ENCODE results near the gene MSI2. TPM values are rescaled to one million over a fixed set of nuclear protein-coding genes. Genes with fewer than 3 reads are reported as not detected.
"Not testable (repeated sequence)": the region's sequence is repeated elsewhere in the genome, so short reads cannot be mapped to it uniquely, and the experiment has no call there.

Gene MSI2
- total RNA-seq, 2 experiments from 2014 or later: 65.7 to 71.9 TPM

DNA sequence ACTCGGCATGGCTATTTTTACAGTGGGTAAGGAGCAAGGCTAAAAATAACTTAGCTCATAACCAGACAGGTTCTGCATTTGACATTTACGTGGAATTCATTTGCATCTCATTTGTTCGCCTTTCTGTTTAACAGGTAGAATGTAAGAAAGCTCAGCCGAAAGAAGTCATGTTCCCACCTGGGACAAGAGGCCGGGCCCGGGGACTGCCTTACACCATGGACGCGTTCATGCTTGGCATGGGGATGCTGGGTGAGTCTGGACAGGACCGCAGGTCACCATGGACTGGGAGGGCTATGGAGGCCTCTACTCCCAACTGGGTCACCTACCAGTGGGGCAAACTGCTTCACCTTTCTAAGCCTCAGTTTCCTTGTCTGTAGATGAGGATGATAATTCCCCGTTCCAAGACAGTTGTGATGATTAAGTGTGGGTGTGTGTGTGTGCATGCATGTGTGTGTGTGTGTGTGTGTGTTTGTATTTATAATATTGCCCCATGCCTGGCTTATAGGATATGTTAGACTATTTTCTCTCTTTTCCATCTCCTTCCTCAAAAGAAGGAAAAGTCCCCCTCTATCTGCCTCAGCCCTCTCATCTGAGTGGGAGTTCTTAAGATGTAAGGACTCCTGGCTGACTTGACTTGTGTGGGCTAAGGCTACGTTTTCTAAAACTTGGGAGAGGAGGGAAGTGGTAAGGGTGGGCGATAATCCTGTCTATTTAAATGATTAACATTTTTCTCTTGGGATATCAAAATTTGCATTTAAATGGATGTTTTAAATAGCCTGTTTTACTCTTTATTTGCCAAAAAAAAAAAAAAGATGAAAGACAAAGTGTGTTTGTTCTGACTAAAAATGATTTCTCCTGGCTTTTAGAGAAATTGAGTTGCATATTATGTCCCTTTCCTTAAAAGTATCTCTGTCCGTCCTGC is 359.8 kb downstream of the MSI2 start:
- ChIA-PET CTCF (interaction anchor here (1.2 to 1.6 kb wide), 2 partner anchors 18 to 56 kb away, joined by 4 to 7 read pairs; no protein-coding TSS in a partner anchor), POLR2A (no interaction called here)
- Mint-ChIP-seq H3K9me3 (peaks cover 5% of the 10 kb centered on the region), H3K27ac (no peak overlapping the region), H3K4me1 (ENCODE audit: low read depth) (peaks cover 10% of the 10 kb centered on the region), H3K36me3 (peaks cover 25% of the 10 kb centered on the region), H3K27me3 (no peaks in the 10 kb centered on the region), H3K4me3 (no peak overlapping the region)
- no peak for DNase-seq
- intact Hi-C loops (cut with micrococcal nuclease): no loop called here

GRCh38 chr17:57617218-57617617 is 360.9 kb downstream of the MSI2 start:
- H3K27me3 Mint-ChIP-seq: no peaks in the 10 kb centered on the region
- CTCF ChIA-PET: interaction anchor here (1.1 to 1.2 kb wide), 2 partner anchors 9 to 19 kb away, joined by 3 to 5 read pairs; no protein-coding TSS in a partner anchor
- H3K9me3 Mint-ChIP-seq: peaks cover 5% of the 10 kb centered on the region
- no peak for DNase-seq
- H3K36me3 Mint-ChIP-seq: peaks cover 25% of the 10 kb centered on the region
- no peak overlapping the region for H3K4me3 Mint-ChIP-seq
- intact Hi-C loops (cut with micrococcal nuclease): no loop called here
- POLR2A ChIA-PET: no interaction called here
- peaks cover 10% of the 10 kb centered on the region for H3K4me1 Mint-ChIP-seq (ENCODE audit: low read depth)
- no peak overlapping the region for H3K27ac Mint-ChIP-seq

- Mint-ChIP-seq H3K4me3 (no peak overlapping the region), H3K27ac (no peak overlapping the region), H3K27me3 (no peaks in the 10 kb centered on the region), H3K4me1 (ENCODE audit: low read depth) (peaks cover 23% of the 10 kb centered on the region), H3K9me3 (peaks cover 5% of the 10 kb centered on the region), H3K36me3 (peaks cover 29% of the 10 kb centered on the region)
- ChIA-PET POLR2A (no interaction called here), CTCF (no interaction called here)
- peak; percentile 24 for DNase-seq
- intact Hi-C loops (cut with micrococcal nuclease): no loop called here
Observed at GRCh38 chr17:57619061-57619937, 363.0 kb downstream of the MSI2 start.

- Mint-ChIP-seq H3K27ac (no peak overlapping the region), H3K27me3 (no peaks in the 10 kb centered on the region), H3K36me3 (peaks cover 25% of the 10 kb centered on the region), H3K9me3 (peaks cover 5% of the 10 kb centered on the region), H3K4me1 (ENCODE audit: low read depth) (peaks cover 27% of the 10 kb centered on the region), H3K4me3 (no peak overlapping the region)
- ChIA-PET CTCF (no interaction called here), POLR2A (no interaction called here)
- intact Hi-C loops (cut with micrococcal nuclease): no loop called here
- no peak for DNase-seq
Observed at GRCh38 chr17:57620576-57620975, 364.3 kb downstream of the MSI2 start.

DNA sequence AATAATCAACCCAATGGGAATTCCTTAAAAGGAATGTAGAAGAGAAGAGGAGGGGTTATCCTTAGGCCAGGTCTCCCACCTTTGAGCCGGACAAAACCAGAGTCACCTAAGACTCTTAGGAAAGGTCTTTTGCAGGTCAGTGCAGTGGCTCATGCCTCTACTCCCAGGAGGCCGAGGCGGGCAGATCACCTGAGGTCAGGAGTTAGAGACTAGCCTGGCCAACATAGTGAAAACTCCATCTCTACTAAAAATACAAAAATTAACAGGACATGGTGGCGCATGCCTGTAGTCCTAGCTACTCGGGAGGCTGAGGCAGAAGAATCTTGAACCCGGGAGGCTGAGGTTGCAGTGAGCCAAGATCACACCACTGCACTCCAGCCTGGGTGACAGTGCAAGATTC is 365.5 kb downstream of the MSI2 start:
- POLR2A ChIA-PET; intact Hi-C loops (cut with micrococcal nuclease); H3K4me3 Mint-ChIP-seq; H3K9me3 Mint-ChIP-seq; H3K27me3 Mint-ChIP-seq; H3K27ac Mint-ChIP-seq; DNase-seq: not testable (repeated sequence)
- Mint-ChIP-seq H3K36me3 (peaks cover 15% of the 10 kb centered on the region), H3K4me1 (ENCODE audit: low read depth) (peaks cover 27% of the 10 kb centered on the region)
- CTCF ChIA-PET: interaction anchor here (1.6 kb wide), 1 partner anchor 24 kb away, joined by 4 read pairs; no protein-coding TSS in a partner anchor

DNA sequence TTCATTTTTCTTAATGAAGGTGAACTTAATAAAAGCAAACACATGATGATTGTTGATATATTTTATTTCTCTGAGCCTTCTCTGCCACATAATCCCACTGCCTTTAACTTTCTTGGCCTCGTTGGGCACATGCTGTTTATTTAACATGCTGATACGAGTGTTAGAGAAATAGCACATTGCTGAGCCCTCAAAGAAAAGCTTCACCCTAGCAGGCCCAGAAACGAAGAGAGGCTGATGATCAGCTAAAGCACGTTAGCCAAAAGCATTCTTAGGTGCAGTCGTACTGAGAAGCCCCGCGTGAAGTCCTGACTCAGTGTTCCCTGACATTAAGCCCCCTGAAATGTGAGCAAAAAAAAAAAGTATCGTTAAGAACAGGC is 366.0 kb downstream of the MSI2 start:
- ChIA-PET CTCF (interaction anchor here (0.9 to 1.6 kb wide), 2 partner anchors 25 to 379 kb away, joined by 4 read pairs; no protein-coding TSS in a partner anchor), POLR2A (no interaction called here)
- no peaks in the 10 kb centered on the region for H3K27me3 Mint-ChIP-seq
- DNase-seq: no peak
- H3K27ac Mint-ChIP-seq: no peak overlapping the region
- intact Hi-C loops (cut with micrococcal nuclease): no loop called here
- no peak overlapping the region for H3K4me3 Mint-ChIP-seq
- H3K36me3 Mint-ChIP-seq: peaks cover 10% of the 10 kb centered on the region
- H3K4me1 Mint-ChIP-seq (ENCODE audit: low read depth): peaks cover 27% of the 10 kb centered on the region
- H3K9me3 Mint-ChIP-seq: no peaks in the 10 kb centered on the region

DNA sequence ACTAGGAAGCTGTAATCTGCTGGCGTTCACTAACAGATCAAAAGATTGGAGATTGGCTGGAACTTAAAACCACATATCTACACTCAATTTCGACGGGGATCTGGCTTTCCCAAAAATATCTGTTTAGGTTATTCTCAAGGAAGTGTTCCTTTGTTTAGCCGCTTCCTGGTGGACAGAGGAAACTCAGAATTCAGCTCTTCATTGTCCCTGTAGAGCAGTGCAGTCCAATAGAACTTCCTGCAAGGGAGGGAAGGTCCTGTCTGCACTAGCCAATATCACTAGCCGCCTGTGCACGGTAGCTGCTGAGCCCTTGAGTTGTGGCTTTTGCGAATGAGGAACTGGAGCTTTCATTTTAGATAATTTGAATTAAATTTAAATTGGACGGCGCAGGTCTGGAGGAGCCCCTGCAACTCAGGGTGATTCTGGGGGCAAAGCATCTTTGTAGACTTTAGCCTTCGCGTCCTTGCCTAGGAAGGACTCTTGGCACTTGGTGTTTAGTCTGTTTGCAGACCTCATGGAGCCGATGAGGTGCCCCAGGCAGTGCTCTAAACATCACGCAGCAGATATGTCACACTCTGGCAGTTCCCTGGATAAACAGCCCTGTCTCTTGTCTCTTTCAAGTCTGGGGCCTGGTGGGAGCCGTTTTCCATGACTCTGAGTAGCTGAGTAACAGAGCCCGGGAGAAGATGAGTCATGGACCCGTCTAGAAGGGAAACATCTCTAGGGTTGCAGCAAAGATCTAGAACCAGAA is 366.5 kb downstream of the MSI2 start:
- POLR2A ChIA-PET: no interaction called here
- Mint-ChIP-seq H3K4me1 (ENCODE audit: low read depth) (peaks cover 27% of the 10 kb centered on the region), H3K9me3 (no peaks in the 10 kb centered on the region), H3K36me3 (peaks cover 12% of the 10 kb centered on the region), H3K27me3 (no peaks in the 10 kb centered on the region), H3K27ac (peak overlapping the region; percentile 53), H3K4me3 (no peak overlapping the region)
- CTCF ChIA-PET: interaction anchor here (0.9 to 1.6 kb wide), 3 partner anchors 10 to 380 kb away, joined by 3 to 4 read pairs (median 4); no protein-coding TSS in a partner anchor
- intact Hi-C loops (cut with micrococcal nuclease): no loop called here
- peak; percentile 54 for DNase-seq

GRCh38 chr17:57623620-57624019 is 367.3 kb downstream of the MSI2 start:
- Mint-ChIP-seq H3K4me3 (no peak overlapping the region), H3K4me1 (ENCODE audit: low read depth) (peaks cover 27% of the 10 kb centered on the region), H3K27ac (no peak overlapping the region), H3K36me3 (peaks cover 11% of the 10 kb centered on the region), H3K9me3 (no peaks in the 10 kb centered on the region), H3K27me3 (no peaks in the 10 kb centered on the region)
- intact Hi-C loops (cut with micrococcal nuclease): loop anchor here (2.0 kb wide), 1 partner anchor 17 kb away; no protein-coding TSS in a partner anchor
- POLR2A ChIA-PET: no interaction called here
- CTCF ChIA-PET: interaction anchor here (1.5 kb wide), 1 partner anchor 11 kb away, joined by 3 read pairs; no protein-coding TSS in a partner anchor
- no peak for DNase-seq

GRCh38 chr17:57624386-57624785 is 368.1 kb downstream of the MSI2 start:
- ChIA-PET CTCF (interaction anchor here (0.8 to 2.1 kb wide), 3 partner anchors 12 to 381 kb away, joined by 3 to 5 read pairs (median 3); no protein-coding TSS in a partner anchor), POLR2A (no interaction called here)
- intact Hi-C loops (cut with micrococcal nuclease): loop anchor here (2.0 kb wide), 1 partner anchor 16 kb away; no protein-coding TSS in a partner anchor
- Mint-ChIP-seq H3K27me3 (no peaks in the 10 kb centered on the region), H3K9me3 (no peaks in the 10 kb centered on the region), H3K27ac (no peak overlapping the region), H3K4me1 (ENCODE audit: low read depth) (peaks cover 24% of the 10 kb centered on the region), H3K4me3 (no peak overlapping the region), H3K36me3 (peaks cover 8% of the 10 kb centered on the region)
- no peak for DNase-seq

DNA sequence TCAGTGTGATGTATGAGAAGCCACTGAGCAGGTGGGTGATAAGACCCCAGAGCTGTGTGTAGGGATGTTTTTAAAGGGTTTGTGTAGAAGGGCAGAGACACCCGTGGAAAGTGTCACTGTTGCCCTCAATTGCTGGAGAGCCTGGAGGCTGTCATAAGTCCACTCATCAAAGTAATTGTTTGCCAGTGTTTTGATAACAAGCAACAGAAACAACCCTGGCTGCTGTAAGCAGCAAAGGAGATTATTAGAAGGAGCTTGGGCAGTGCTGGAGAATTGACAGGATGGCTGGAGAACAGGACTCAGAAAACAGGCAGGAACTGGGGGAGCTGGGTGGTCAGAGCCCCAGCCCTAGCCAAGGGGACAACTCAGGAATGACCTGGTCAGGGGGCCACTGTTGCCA is 369.2 kb downstream of the MSI2 start:
- Mint-ChIP-seq H3K4me1 (ENCODE audit: low read depth) (peaks cover 24% of the 10 kb centered on the region), H3K9me3 (no peaks in the 10 kb centered on the region), H3K4me3 (no peak overlapping the region), H3K36me3 (peaks cover 6% of the 10 kb centered on the region), H3K27ac (no peak overlapping the region), H3K27me3 (no peaks in the 10 kb centered on the region)
- DNase-seq: no peak
- POLR2A ChIA-PET: no interaction called here
- CTCF ChIA-PET: interaction anchor here (0.8 to 2.1 kb wide), 2 partner anchors 8 to 27 kb away, joined by 3 to 5 read pairs; no protein-coding TSS in a partner anchor
- intact Hi-C loops (cut with micrococcal nuclease): loop anchor here (2.0 kb wide), 1 partner anchor 15 kb away; no protein-coding TSS in a partner anchor

- ChIA-PET CTCF (interaction anchor here (0.8 to 2.1 kb wide), 2 partner anchors 9 to 28 kb away, joined by 3 to 5 read pairs; no protein-coding TSS in a partner anchor), POLR2A (no interaction called here)
- H3K9me3 Mint-ChIP-seq: no peaks in the 10 kb centered on the region
- intact Hi-C loops (cut with micrococcal nuclease): loop anchor here (2.0 kb wide), 1 partner anchor 15 kb away; no protein-coding TSS in a partner anchor
- H3K36me3 Mint-ChIP-seq: peaks cover 6% of the 10 kb centered on the region
- peaks cover 24% of the 10 kb centered on the region for H3K4me1 Mint-ChIP-seq (ENCODE audit: low read depth)
- H3K27me3 Mint-ChIP-seq: no peaks in the 10 kb centered on the region
- no peak overlapping the region for H3K4me3 Mint-ChIP-seq
- DNase-seq: no peak
- H3K27ac Mint-ChIP-seq: no peak overlapping the region
Observed at GRCh38 chr17:57625957-57626356, 369.6 kb downstream of the MSI2 start.

All from activated CD4-positive, alpha-beta memory T cell treated with anti-CD3 and anti-CD28 coated beads for 36 hours (primary cell).